RPMI7951 (cell line): ENCODE data around the gene NRP1. TPM values are rescaled to one million over a fixed set of nuclear protein-coding genes. Genes with fewer than 3 reads are reported as not detected.
A peak's percentile ranks its signal among the peaks of the same experiment; 100 is the strongest.

Source experiments
- DNase-seq: peaks from one replicate; pipeline ENCODE4 v3.0.0-alpha.2; 2012; ENCODE audit warnings: low read depth
- total RNA-seq: library from RNA; depleted of rRNA; stranded (reverse); fragments of >200 nt; shearing (Covaris generic); gene quantifications from 2 replicates; pipeline ENCODE4 v1.2.3, GENCODE V29; 2014

The NRP1 gene
- total RNA-seq, 1 experiment from 2014 or later: 390 TPM

DNA sequence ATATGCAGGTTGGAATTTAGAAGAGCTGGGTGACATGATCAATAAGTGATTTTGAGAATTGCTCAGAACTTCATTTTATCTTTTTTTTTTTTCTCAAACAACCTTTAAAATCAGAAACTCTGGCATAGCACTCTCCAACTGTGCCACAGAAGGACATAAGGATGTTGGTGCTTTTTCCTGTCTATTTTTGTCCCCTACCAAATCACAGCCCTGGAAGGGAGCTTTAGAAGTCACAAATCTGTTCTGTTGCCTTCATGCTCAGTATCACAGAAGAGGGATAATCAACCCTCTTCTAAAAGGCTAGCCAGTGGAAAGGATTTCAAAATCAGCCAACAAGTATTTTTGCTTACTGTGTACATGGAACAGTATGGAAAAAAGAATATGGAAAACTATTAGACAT is 14.8 kb upstream of the NRP1 start:
- no peak for DNase-seq

- no peak for DNase-seq
These were observed 12.7 kb upstream of the NRP1 start for GRCh38 chr10:33347211-33347610.

DNA sequence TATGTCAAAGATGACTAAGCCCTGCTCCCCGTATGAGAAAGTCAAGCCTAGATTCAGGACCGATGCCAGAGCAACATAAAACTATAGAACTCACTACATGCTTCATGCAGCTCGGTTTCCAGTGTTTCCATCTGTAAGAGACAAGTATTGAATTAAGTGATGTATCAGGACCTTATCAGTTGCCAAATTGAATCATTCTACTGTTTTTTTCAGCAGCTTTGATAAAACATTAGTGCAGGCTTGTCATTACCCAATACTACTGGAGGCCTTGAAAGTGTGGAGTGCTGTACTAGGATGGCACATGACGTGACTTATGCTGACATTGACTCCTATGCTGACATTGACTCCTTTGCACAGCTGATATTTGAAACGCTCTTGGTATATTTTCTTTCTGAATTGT is 10.8 kb upstream of the NRP1 start:
- DNase-seq: no peak

GRCh38 chr10:33344676-33345075 is 10.2 kb upstream of the NRP1 start:
- no peak for DNase-seq

GRCh38 chr10:33341637-33342036 is 7.2 kb upstream of the NRP1 start:
- DNase-seq: no peak

- peak; percentile 89 for DNase-seq
These were observed 3.0 kb upstream of the NRP1 start for GRCh38 chr10:33337326-33337957.

- DNase-seq: peak; percentile 86
These were observed 2.3 kb upstream of the NRP1 start for GRCh38 chr10:33336582-33337325.

DNA sequence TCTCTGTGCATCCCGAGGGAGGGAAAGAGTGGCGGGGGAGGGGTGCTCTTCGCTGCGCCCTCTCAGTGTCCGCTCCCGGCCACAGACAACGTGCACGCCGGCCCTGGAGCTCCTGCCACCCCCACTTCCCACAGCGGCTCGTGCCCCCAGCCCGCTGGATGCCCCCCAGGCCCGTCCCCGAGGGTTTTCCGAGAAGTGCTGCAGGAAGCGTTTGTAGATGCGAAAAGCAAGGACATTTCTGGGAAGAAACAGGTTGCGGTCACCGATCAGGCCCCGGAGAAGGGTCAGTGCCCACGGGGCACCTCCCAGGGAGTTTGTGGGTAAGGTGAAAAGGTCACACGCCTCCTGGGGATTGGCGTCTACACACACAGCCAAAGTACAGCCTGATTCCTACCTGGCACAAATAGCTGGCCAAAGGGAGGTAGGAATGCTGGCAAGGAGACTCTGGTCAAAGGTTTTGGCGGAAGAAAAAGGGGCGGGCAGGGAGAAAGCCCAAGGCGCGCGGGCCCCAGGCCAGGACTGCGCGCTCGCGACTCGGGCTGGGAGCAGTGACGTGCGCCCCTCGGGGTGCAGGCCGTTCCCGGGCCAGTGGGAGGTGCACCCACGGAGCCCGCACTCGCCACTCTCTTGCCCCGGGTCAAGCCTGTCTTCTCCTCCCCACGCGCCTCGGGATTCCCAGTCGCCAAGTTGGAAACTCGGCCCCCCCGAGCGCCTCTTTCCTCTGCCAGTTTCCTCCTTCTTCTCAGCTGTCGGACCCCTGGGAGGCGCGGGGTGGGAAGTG is 1.5 kb upstream of the NRP1 start:
- DNase-seq: peak; percentile 96

DNA sequence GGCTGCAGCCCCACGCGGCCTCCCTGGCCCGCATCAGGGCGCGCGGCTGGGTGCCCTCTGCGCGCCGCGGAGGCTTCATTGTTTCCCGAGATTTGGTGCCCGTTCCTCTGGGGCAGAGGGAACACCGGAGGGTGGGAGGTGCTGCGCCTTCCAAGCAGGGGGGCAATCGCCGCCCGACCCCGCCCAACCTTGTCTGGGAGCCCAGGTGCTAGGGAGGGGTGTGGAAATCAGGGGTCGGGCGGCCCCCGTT is 1.0 kb upstream of the NRP1 start:
- DNase-seq: no peak

DNA sequence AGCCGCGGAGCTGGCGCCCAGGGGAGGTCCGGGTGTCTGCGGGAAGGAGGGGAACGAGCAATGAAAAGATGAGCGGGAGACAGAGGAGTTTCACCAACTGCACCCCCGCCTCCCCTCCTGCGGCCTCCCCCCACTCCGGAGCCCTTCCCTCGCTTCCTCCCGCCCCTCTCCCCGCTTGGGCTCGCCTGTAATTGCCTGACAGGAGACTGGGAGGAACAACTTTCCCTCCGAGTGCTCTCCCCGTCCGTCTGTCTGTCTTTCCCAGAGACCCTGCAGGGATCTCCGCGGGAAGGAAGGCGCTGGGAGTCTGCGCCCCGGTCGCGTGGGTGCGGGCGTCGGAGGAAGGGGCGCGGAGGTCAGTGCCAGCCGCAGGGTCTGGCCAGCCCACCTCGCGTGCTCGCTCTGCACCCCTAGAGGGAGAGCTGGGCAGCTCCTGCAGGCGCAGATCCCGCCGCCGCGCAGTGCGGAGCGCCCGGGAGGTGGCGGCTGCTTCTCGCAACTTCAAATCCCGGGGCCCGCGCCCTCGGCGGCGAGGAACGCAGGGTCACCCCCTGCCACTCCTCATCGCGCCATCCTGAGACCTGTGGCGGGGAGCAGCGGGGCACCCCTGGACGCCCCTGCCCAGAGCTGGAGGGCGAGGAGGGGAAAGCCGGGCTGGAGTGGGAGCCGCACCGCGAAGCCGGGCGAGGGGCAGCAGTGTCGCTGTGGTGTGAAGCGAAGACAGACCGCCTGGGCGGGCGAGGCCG is 511 bp upstream of the NRP1 start:
- peak; percentile 96 for DNase-seq

DNA sequence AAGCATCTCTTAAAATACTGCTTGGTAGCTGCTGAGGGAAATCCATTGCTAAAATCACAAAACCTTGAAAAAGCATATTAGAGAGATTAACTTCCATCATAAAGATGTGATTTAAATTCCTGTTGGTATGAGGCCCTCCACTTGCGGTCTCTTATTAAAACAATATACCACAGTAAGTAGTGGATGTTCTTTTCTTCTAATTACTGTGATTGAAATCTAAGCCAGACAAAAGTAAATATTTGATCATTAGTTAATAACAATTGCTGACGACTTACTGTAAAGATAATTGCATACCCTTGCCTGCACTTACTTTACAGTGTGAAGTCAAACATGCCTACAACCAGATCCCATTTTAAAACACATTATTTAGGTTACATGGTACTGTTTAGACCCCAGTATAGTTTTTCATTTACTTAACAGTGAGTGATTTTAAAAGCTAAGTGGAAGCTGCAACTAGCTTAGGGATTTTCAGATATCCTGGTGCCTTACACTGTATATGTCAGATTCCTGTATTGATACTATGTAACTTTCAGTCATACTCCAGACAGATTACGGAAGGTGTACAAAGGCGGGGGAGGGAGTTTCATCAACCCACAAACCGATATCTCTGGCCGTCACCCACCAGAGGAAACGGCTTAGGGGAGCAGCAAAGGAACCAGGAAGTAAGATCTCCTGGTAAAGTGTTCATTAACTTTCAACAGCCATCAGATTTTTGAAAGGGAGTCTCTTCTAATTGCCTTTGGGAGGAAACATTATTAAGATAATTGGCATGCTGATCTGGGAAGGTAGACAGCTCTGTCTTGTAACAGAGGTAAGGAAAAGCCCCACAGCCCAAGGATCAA is 986 bp downstream of the NRP1 start:
- DNase-seq: peak; percentile 47

- peak; percentile 44 for DNase-seq
These were observed 2.0 kb downstream of the NRP1 start for GRCh38 chr10:33332183-33333065.

- no peak for DNase-seq
These were observed 3.1 kb downstream of the NRP1 start for GRCh38 chr10:33331379-33331694.

DNA sequence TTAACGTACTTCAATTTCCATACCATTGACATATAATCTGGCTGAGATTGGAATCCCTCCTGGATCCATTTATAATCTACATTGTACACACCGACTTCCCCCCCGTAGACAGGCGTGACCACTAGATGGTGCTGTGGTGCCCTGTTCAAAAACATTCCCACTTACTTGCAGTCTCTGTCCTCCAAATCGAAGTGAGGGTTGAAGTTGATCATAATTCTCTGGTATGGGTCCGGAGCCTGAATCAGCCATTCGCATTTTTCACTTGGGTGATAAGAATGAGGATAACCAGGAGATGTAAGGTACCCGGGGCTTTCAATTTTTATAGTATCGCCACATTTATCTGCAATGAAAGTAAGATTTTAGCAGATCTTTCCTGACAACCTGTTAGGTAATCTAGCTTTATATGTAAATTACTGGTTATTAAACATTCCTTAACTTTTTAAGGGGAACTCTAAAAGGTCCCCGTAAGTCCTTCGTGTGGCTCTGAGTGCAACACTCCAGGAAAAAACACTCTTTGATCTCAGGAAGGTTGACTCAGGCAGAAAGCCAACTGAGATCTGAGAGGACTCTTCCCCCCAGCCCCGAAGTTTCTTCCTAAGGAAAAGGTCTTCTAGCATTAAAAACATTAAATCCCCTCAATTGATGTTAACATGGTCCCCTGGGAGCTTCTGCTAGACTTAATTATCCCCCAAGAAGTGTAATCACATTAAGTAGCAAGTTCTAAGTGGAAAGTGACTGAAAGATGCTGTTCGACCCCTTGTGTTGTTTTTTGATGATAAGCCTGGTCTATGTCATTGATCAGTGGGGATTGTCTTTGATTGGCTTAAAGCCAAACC is 3.7 kb downstream of the NRP1 start:
- peak; percentile 89 for DNase-seq

- no peak for DNase-seq
These were observed 5.3 kb downstream of the NRP1 start for GRCh38 chr10:33329178-33329577.

DNA sequence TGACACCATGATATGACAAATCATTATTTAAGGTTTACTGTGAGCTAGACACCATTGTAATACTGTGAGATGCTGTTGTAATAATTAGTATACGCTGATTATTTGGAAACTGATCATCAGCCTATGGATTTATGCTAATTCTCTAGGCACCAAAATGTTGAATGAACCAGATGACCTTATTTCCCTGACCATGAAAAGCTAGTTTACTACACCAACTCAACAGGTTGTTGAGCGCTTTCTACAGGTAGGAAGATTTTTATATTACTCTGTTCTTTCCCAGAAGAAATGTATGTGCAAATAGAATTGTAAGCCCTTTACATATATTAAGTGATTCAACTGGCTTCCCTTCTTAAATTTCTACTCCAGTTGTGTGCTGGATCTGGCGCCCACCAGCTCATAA is 6.2 kb downstream of the NRP1 start:
- no peak for DNase-seq

GRCh38 chr10:33327751-33328150 is 6.7 kb downstream of the NRP1 start:
- DNase-seq: no peak

DNA sequence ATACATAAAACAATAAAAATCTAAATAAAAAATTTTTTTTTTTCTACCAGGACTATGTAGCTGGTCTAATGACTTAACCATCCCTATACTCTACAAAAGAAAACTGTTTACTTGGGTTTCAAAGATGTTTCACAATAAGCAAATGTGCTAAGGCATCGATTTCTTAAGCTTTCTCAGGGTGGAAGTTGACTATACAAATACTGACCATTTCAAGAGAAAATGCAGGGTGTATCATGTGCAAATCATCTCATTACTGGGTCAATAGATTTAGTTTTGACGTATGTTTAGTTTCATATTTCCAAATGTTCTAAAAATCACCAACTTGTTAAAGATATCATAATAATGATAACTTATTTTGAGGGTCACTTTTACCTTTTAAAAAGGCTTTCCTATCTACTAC is 7.5 kb downstream of the NRP1 start:
- no peak for DNase-seq

DNA sequence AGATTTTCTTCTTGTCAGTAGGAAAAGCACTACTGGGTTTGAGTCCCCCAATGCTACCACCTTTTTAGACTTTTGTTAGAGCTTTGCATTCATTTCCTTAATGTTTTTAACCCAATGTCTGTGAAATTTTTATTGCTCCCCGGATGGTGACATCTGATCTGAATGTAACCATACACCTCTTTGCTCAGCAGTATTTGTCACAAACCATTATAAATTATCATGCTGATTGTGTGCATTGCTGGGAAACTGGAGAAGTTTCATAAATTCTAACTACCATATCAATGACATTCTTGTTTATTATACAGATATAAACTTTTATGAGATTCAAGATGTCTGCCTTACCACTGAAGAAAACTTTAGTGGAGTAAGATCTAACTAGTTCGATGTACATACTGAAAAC is 8.5 kb downstream of the NRP1 start:
- no peak for DNase-seq

- no peak for DNase-seq
These were observed 10.7 kb downstream of the NRP1 start for GRCh38 chr10:33323721-33324120.
